ENCODE data around the gene GSTA5.
A peak's percentile ranks its signal among the peaks of the same experiment; 100 is the strongest.

GRCh38 chr6:52815167-52816092 lies 25.2 kb downstream of the GSTA5 start:
- no peak for TF ChIP-seq POLR2A (IDR thresholded peaks at IDR 0.05; ENCODE audit: low read depth)
- peak in 2 of 3 experiments; percentile 38 to 70 for TF ChIP-seq CTCF (IDR thresholded peaks at IDR 0.05)
- TF ChIP-seq EP300 (IDR thresholded peaks at IDR 0.05): no peak
